Stimulated activated CD8-positive, alpha-beta memory T cell treated with anti-CD3 and anti-CD28 coated beads, Interleukin-15, amount 100 ng/mL, for 48 hours (primary cell): ENCODE measurements around the gene IL19.
A peak's percentile ranks its signal among the peaks of the same experiment; 100 is the strongest.
"Not testable (repeated sequence)": the region's sequence is repeated elsewhere in the genome, so short reads cannot be mapped to it uniquely, and the experiment has no call there.

ENCODE experiments used
- DNase-seq, 2 donors: peaks; one replicate each; pipeline ENCODE4 v3.0.0-alpha.2; 2020; ENCODE audit warnings: low read depth in 2 of 2

IL19 gene

DNA sequence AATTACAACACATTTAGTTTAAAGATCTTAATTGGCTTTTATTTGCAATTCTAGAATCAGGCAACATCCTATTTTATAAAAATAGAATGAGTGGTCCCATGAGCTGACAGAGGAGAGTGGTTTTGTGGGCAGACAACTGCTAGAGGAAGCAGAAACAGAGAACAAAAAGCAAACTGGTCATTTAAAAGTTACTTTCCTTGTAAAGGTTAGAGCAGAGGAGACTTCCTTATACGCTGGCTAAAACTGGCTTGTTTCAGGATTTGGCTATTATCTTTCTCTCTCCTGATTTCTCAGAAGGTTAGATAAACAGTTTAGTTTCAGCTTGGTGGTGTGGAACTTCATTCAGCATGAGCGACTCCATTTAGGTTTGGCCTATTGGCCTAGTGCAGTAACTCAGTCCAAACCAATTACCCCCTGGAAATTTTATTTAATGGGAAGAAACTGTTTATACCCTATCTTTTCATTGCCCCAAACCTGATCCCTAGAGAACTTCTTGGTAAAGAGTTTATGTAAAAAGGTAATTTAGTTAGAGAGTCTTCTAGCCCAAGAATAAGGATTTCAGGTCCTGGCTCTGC, 62.6 kb downstream of the IL19 start:
- no peak for DNase-seq

DNA sequence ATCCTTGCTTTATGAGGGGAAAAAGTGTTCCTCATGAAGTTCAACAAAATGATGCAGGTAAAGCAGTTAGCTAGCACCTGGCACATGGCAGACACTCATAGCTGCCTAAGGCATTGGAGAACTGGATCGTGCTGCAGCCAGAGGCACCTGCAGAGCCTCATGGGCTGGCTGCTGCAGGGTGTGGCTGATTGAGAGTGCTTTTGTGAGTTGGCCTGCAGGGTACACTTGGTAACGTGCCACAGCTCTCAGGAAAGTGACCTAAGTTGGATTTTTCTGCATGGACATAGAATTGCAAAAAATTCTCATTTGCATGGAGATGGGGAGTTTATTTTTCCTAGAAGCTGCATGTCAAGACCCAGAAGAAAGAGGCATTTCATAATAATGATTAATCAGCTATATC, 63.2 kb downstream of the IL19 start:
- DNase-seq, result no peak

GRCh38 chr1:206834217-206834616, 63.6 kb downstream of the IL19 start:
- DNase-seq, result no peak

GRCh38 chr1:206834711-206835110, 64.1 kb downstream of the IL19 start:
- no peak for DNase-seq

- no peak for DNase-seq
These were observed 64.6 kb downstream of the IL19 start for GRCh38 chr1:206835186-206835585.

DNA sequence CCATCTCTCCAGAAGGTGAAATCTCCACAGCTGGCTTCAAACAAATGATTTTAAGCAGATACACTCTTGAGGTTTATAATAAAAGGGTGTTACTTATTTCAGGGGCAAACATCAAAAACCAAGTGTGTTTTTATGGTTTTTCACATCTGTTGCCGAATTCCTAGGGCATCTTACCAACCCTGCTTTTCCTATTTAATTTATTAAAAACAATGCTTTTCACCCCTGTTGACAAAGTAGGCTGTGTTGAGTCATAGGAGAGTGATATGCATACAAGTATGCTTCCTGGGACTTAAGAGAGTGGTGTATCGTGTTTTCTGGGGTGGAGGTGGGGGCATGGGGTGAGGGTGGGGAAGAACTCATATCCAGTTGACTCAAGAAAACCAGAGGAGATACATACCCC, 65.5 kb downstream of the IL19 start:
- no peak for DNase-seq

DNA sequence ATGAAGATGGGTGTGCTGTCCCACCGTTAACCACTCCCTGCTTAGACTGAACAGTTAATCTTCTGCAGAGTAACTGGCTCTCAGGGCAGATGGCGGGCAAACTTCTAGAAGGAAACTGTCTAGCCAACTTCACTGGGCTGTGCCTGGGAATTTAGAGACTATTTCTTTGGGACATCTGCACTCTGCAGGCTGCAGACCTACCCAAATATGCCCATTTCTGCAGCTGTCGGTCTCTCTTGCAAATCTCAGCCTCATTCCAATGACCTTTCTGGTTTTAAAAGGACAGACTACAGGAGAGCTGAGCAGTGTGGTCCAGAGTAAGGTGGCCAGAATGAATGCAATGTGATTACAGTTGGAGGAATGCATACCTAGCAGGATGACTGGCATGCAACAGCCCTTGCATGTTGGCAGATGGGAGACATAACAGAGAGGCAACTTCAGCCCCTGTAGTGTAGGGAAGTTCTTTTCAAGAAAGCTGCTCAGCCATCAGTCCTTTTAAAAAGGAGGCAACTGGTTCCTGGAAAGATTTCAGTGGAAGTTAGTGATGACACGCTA, 68.5 kb downstream of the IL19 start:
- no peak for DNase-seq

GRCh38 chr1:206839857-206840256, 69.3 kb downstream of the IL19 start:
- no peak for DNase-seq

GRCh38 chr1:206841609-206842323, 71.2 kb downstream of the IL19 start:
- DNase-seq, result no peak

DNA sequence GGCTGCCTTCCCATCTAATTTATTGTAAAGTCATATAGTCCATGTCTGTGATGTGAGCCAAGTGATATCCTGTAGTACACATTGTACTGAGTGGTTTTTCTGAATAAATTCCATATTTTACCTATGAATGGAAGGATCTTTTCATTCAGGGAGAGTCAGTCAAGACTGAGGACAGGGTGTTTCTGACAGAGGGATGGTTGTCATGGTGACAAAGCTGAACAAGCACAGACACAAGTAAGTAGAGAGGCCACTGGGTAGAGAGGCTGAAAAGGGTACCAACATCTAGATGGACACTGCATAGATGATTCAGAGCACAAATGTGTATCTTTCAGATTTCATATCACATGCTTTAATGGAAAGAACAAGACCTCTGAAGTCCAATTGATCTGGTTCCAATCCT, 72.3 kb downstream of the IL19 start:
- DNase-seq, result no peak

DNA sequence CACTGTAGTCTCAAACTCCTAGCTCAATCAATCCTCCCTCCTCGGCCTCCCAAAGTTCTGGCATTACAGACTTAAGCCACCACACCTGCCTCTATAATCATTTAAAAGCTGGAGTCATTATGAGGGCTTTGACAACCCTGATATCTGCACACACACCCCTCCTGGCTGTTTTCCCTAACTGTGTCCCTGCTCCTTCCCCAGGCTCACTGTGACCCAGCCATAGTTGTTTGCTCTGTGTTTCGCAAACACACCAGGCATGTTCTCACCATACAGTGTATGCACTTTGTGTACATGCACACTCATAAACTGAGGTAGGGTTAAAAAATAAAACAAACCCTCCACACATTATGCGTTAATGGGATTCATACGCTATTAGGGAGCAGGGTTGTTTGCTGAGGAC, 73.1 kb downstream of the IL19 start:
- no peak for DNase-seq

- no peak for DNase-seq
These were observed 75.9 kb downstream of the IL19 start for GRCh38 chr1:206846487-206846886.

GRCh38 chr1:206847337-206847834, 76.8 kb downstream of the IL19 start:
- DNase-seq, result no peak

DNA sequence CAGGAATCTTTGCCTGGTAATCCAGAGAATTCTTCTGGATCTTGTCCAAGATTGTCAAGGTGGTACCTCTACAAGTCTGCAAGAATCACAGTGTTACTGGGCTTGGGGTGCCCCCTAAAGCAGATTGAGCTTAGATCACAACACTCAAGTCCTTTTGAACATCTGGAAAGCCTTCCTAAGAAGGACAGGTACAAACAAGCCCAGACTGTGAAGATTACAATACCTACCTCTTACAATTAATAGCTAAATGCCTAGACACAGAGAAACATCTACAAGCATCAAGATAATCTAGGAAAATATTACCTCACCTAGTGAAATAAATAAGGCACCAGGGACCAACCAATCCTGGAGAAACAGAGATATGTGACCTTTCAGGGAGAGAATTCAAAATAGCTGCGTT, 77.4 kb downstream of the IL19 start:
- no peak for DNase-seq

GRCh38 chr1:206850401-206850800, 79.8 kb downstream of the IL19 start:
- no peak for DNase-seq

DNA sequence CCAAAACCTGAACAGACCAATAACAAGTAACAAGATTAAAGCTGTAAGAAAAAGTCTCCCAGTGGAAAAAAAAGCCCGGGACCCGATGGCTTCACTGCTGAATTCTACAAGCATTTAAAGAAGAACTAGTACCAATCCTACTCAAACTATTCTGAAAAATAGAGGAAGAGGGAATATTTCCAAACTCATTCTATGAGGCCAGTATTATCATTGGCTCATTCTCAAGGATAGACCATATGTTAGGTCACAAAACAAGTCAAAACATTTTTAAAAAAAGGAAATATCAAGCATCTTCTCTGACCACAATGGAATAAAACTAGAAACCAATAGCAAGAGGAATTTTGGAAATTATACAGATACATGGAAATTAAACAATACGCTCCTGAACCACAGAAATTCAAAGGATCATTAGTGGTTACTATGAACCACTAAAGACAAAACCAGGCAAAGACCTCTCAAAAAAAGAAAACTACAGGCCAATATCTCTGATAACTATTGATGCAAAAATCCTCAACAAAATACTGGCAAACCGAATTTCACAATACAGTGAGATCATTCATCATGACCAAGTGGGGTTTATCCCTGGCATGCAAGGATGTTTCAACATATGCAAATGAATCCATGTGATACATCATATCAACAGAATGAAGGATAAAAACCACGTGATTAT, 80.9 kb downstream of the IL19 start:
- DNase-seq, result no peak

DNA sequence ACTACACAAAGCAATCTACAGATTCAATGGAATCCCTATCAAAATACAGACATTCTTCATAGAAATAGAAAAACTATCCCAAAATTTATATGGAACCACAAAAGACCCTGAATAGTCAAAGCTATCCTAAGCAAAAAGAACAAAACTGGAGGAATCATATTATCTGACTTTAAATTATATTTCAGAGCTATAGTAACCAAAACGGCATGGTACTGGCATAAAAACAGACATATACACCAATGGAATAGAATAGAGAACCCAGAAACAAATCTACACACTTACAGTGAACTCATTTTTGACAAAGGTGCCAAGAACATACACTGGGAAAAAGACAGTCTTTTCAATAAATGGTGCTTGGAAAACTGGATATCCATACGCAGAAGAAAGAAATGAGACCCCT, 82.1 kb downstream of the IL19 start:
- DNase-seq, result not testable (repeated sequence)

DNA sequence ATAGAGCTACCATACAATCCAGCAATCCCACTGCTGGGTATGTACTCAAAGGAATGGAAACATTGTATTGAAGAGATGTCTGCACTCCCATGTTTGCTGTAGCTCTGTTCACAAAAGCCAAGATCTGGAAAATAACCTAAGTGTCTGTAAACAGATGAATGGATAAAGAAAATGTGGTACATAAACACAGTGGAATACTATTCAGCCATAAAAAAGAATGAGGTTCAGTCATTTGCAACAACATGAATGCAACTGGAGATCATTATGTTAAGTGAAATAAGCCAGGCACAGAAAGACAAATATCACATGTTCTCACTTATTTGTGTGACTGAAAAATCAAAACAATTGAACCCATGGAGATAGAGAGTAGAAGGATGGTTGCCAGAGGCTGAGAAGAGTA, 83.1 kb downstream of the IL19 start:
- not testable (repeated sequence) for DNase-seq

DNA sequence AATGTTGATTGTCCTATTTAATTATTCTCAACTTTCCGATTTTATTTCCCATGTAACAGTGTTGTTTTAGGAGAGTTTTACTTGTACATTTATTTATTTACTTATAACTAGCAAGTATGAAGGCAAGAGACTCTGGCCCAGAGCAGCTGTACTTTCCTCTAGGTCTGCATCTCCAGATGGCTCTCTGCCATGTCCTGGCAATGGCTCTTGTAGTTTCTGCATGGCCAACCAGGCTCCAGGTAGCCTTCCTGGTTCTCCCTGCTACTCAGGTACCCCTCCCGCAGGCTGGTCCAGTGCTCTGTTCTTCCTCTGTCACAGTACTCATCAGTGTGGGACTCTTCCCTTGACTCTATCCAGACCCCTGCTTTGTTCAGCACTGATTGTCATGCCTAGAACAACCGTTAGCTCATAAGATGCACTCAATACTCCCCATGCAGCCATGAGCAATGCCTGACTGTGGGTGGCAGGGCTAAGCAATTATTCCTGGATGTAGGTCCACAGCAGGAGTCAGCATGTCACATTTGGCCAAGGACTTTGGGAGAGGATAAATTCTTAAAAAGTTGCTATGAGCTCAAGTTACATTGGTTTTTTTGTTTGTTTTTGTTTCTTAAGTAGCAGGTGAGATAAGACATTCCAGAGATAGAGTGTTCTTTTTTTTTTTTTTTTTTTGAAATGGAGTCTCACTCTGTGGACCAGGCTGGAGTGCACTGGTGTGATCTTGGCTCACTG, 84.0 kb downstream of the IL19 start:
- DNase-seq, result no peak

GRCh38 chr1:206855859-206856258, 85.3 kb downstream of the IL19 start:
- DNase-seq, result no peak

- DNase-seq, result peak in 1 of 2 donors; percentile 8
These were observed 86.3 kb downstream of the IL19 start for GRCh38 chr1:206856674-206857464.
